GM23338 (cell line): ENCODE measurements around the gene BTBD9. TPM values are rescaled to one million over a fixed set of nuclear protein-coding genes. Genes with fewer than 3 reads are reported as not detected.

Experiments used
- ATAC-seq: fragments of 200-7000 bp; cut with Tn5 transposase; 3 replicates; pipeline ENCODE4 v1.9.1; 2020
- DNase-seq: peaks from one replicate; pipeline ENCODE4 v3.0.0-alpha.2; 2015; ENCODE audit warnings: low spot score
- H2AFZ ChIP-seq: fragments of 200-600 bp; sonication (generic); 2 replicates; pipeline ENCODE4 v1.8.0; 2016; ENCODE audit warnings: antibody characterized with exemption, mild to moderate bottlenecking, moderate library complexity
- H3F3A ChIP-seq: fragments of 200-600 bp; sonication (generic); replicated peaks from 2 replicates; pipeline ENCODE4 v1.8.0; 2017; ENCODE audit warnings: antibody characterized with exemption, mixed run types, low read depth
- H3K27ac ChIP-seq: fragments of 200-600 bp; sonication (generic); 2 replicates; pipeline ENCODE4 v1.6.1; 2016; ENCODE audit warnings: low read depth
- H3K27me3 ChIP-seq: fragments of 200-600 bp; sonication (generic); 2 replicates; pipeline ENCODE4 v1.8.0; 2016; ENCODE audit warnings: mild to moderate bottlenecking, mixed run types, moderate library complexity; ENCODE audit not compliant: insufficient read depth
- H3K36me3 ChIP-seq: fragments of 200-600 bp; sonication (generic); 2 replicates; pipeline ENCODE4 v1.8.0; 2016; ENCODE audit warnings: mild to moderate bottlenecking; ENCODE audit not compliant: insufficient read depth
- H3K4me1 ChIP-seq: fragments of 200-600 bp; sonication (generic); 2 replicates; pipeline ENCODE4 v1.8.0; 2016; ENCODE audit warnings: mild to moderate bottlenecking, moderate library complexity; ENCODE audit not compliant: insufficient read depth
- H3K4me2 ChIP-seq: fragments of 200-600 bp; sonication (generic); 2 replicates; pipeline ENCODE4 v1.7.1; 2017; ENCODE audit warnings: mixed run types
- H3K4me3 ChIP-seq: fragments of 200-600 bp; sonication (generic); 2 replicates; pipeline ENCODE4 v1.6.1; 2016; ENCODE audit warnings: mixed run types
- H3K79me2 ChIP-seq: fragments of 200-600 bp; sonication (generic); replicated peaks from 2 replicates; pipeline ENCODE4 v1.8.0; 2017; ENCODE audit warnings: mild to moderate bottlenecking; ENCODE audit not compliant: insufficient read depth
- H3K9me2 ChIP-seq: fragments of 200-600 bp; sonication (generic); 2 replicates; pipeline ENCODE4 v1.8.0; 2017; ENCODE audit not compliant: insufficient read depth
- H4K20me1 ChIP-seq: fragments of 200-600 bp; sonication (generic); replicated peaks from 2 replicates; pipeline ENCODE4 v1.8.0; 2017; ENCODE audit warnings: mild to moderate bottlenecking; ENCODE audit not compliant: insufficient read depth
- H3K27ac Mint-ChIP-seq: 2 replicates; pipeline ENCODE4 v1.8.0; 2020; ENCODE audit warnings: inconsistent platforms, mild to moderate bottlenecking, moderate library complexity, mixed read lengths
- H3K27me3 Mint-ChIP-seq: 3 replicates; pipeline ENCODE4 v1.8.0; 2022; ENCODE audit warnings: low read depth, mild to moderate bottlenecking, moderate library complexity, mixed read lengths, inconsistent platforms; ENCODE audit not compliant: insufficient read depth, poor library complexity
- H3K36me3 Mint-ChIP-seq: 3 replicates; pipeline ENCODE4 v1.8.0; 2021; ENCODE audit warnings: low read depth, mild to moderate bottlenecking, inconsistent platforms, moderate library complexity, mixed read lengths
- H3K4me1 Mint-ChIP-seq: 3 replicates; pipeline ENCODE4 v1.8.0; 2020; ENCODE audit warnings: mild to moderate bottlenecking, inconsistent platforms, mixed read lengths
- H3K4me3 Mint-ChIP-seq: 3 replicates; pipeline ENCODE4 v1.8.0; 2021; ENCODE audit warnings: moderate library complexity, mild to moderate bottlenecking, inconsistent platforms, mixed read lengths
- H3K9me3 Mint-ChIP-seq: 3 replicates; pipeline ENCODE4 v1.8.0; 2020; ENCODE audit warnings: moderate library complexity, mild to moderate bottlenecking, inconsistent platforms, mixed read lengths
- CTCF ChIP-seq, 2 experiments: fragments of 200-600 bp in 1 of 2; sonication (generic) in 1 of 2; conservative IDR thresholded peaks; 2 replicates each; pipeline versions ENCODE4 v1.5.1 to v1.6.1; 2016 to 2017; ENCODE audit warnings: antibody characterized with exemption in 2 of 2, low read depth in 2 of 2, mild to moderate bottlenecking in 2 of 2, moderate library complexity in 1 of 2
- EZH2phosphoT487 ChIP-seq: fragments of 200-600 bp; sonication (generic); IDR thresholded peaks from one replicate; pipeline ENCODE4 v1.8.1; 2018; ENCODE audit warnings: antibody characterized with exemption; ENCODE audit not compliant: unreplicated experiment
- NANOG ChIP-seq: IDR thresholded peaks from 2 replicates; pipeline ENCODE4 v1.6.1; 2016; ENCODE audit warnings: antibody characterized with exemption, borderline replicate concordance
- POLR2AphosphoS5 ChIP-seq: IDR thresholded peaks from 2 replicates; pipeline ENCODE4 v1.6.1; 2016; ENCODE audit warnings: antibody characterized with exemption, low read depth
- STAT1 ChIP-seq: IDR thresholded peaks from one replicate; pipeline ENCODE4 v1.6.1; 2016; ENCODE audit warnings: antibody characterized with exemption; ENCODE audit not compliant: unreplicated experiment
- ZNF114 ChIP-seq: fragments of 250-450 bp; sonication (Bioruptor Pico); IDR thresholded peaks from 2 replicates; pipeline ENCODE4 v1.5.0; 2020; ENCODE audit warnings: mild to moderate bottlenecking, moderate library complexity
- polyA plus RNA-seq: library from polyadenylated mRNA; unstranded; fragments of >200 nt; fragmentation: Nextera tagmentation; extraction: Ambion mirVana; gene quantifications from 2 replicates; pipeline ENCODE4 v1.2.1, GENCODE V29; 2016
- total RNA-seq: library from RNA; depleted of rRNA; stranded (reverse); fragments of >200 nt; shearing (Covaris generic); gene quantifications from 2 replicates; pipeline ENCODE4 v1.2.3, GENCODE V29; 2014
- TF ChIP-seq, protein P1 (sequence below): fragments of 250-450 bp; sonication (Bioruptor Pico); IDR thresholded peaks from 2 replicates; pipeline ENCODE4 v1.5.0; 2020; ENCODE audit warnings: mild to moderate bottlenecking, moderate library complexity

BTBD9 gene
- total and polyA plus RNA-seq, 2 experiments from 2014 or later: 4.2 to 5.3 TPM

DNA sequence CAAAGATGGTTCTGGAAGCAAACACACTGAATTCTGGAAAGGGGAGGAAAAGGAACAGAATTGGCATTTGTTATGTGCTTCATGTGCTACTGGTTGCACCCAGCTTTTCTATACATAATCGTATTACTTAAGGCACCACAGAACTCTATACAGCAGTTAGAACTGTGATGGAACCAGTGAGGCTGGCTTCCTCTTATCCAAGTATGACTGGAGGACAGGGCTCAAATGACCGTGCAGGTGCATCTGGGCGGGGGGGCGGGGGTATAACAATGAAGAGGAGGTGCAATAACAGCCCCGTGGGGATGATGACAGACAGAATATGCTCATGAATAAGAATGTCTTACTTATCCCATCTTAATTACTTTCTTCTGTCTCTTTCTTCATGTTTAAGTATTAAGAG, 144.2 kb downstream of the BTBD9 start (continued):
- TF ChIP-seq, protein P1, sequence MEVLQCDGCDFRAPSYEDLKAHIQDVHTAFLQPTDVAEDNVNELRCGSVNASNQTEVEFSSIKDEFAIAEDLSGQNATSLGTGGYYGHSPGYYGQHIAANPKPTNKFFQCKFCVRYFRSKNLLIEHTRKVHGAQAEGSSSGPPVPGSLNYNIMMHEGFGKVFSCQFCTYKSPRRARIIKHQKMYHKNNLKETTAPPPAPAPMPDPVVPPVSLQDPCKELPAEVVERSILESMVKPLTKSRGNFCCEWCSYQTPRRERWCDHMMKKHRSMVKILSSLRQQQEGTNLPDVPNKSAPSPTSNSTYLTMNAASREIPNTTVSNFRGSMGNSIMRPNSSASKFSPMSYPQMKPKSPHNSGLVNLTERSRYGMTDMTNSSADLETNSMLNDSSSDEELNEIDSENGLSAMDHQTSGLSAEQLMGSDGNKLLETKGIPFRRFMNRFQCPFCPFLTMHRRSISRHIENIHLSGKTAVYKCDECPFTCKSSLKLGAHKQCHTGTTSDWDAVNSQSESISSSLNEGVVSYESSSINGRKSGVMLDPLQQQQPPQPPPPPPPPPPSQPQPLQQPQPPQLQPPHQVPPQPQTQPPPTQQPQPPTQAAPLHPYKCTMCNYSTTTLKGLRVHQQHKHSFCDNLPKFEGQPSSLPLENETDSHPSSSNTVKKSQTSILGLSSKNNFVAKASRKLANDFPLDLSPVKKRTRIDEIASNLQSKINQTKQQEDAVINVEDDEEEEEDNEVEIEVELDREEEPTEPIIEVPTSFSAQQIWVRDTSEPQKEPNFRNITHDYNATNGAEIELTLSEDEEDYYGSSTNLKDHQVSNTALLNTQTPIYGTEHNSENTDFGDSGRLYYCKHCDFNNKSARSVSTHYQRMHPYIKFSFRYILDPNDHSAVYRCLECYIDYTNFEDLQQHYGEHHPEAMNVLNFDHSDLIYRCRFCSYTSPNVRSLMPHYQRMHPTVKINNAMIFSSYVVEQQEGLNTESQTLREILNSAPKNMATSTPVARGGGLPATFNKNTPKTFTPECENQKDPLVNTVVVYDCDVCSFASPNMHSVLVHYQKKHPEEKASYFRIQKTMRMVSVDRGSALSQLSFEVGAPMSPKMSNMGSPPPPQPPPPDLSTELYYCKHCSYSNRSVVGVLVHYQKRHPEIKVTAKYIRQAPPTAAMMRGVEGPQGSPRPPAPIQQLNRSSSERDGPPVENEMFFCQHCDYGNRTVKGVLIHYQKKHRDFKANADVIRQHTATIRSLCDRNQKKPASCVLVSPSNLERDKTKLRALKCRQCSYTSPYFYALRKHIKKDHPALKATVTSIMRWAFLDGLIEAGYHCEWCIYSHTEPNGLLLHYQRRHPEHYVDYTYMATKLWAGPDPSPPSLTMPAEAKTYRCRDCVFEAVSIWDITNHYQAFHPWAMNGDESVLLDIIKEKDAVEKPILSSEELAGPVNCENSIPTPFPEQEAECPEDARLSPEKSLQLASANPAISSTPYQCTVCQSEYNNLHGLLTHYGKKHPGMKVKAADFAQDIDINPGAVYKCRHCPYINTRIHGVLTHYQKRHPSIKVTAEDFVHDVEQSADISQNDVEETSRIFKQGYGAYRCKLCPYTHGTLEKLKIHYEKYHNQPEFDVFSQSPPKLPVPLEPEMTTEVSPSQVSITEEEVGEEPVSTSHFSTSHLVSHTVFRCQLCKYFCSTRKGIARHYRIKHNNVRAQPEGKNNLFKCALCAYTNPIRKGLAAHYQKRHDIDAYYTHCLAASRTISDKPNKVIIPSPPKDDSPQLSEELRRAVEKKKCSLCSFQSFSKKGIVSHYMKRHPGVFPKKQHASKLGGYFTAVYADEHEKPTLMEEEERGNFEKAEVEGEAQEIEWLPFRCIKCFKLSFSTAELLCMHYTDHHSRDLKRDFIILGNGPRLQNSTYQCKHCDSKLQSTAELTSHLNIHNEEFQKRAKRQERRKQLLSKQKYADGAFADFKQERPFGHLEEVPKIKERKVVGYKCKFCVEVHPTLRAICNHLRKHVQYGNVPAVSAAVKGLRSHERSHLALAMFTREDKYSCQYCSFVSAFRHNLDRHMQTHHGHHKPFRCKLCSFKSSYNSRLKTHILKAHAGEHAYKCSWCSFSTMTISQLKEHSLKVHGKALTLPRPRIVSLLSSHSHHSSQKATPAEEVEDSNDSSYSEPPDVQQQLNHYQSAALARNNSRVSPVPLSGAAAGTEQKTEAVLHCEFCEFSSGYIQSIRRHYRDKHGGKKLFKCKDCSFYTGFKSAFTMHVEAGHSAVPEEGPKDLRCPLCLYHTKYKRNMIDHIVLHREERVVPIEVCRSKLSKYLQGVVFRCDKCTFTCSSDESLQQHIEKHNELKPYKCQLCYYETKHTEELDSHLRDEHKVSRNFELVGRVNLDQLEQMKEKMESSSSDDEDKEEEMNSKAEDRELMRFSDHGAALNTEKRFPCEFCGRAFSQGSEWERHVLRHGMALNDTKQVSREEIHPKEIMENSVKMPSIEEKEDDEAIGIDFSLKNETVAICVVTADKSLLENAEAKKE (CRISPR knock-in tag): no peak
- TF ChIP-seq EZH2phosphoT487: no peak
- TF ChIP-seq POLR2AphosphoS5: no peak
- no peak for TF ChIP-seq CTCF (conservative IDR thresholded peaks at IDR 0.05; ENCODE audit: low read depth in 2 of 2)

DNA sequence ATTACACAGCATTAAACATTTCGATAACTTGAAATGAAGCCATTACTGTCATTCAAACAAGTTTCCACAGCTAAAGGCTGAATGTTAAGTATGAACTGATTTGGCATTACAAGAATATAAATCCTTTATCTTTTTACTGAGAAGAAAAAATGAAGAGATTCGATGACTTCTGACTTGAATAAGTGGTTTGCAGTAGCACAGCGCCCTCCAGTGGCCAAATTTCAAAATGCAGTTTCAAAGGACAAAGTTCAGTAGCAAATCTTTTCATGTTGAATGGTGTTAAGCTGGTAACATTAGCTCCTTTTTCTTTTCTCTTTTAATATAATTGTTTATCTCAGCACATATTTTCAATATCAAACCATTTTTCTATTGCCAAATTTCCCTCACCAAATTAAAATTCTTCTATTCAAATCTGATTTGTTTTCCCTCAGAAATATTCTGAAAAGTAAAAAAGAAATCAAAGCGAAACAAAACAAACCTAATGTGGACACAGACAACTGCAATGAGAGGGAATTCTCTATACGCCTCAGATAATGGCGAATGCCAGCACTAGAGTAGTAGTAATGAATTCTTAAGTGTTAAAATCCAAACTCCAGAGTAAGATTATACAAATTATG, 145.7 kb downstream of the BTBD9 start:
- Histone ChIP-seq H3K4me2 (no peak overlapping the region), H3K79me2 (no peaks in the 10 kb centered on the region), H2AFZ (no peak overlapping the region), H3F3A (no peaks in the 10 kb centered on the region), H3K36me3 (no peaks in the 10 kb centered on the region), H3K27me3 (no peaks in the 10 kb centered on the region), H3K4me3 (no peak overlapping the region), H3K4me1 (no peaks in the 10 kb centered on the region), H4K20me1 (no peaks in the 10 kb centered on the region), H3K9me2 (no peaks in the 10 kb centered on the region), H3K27ac (no peak overlapping the region)
- ATAC-seq (peak; percentile 63), DNase-seq (peak; percentile 81)
- Mint-ChIP-seq H3K4me1 (peaks cover 3% of the 10 kb centered on the region; the same call in 2 of the 3 replicates), H3K9me3 (no peaks in the 10 kb centered on the region), H3K27ac (no peak overlapping the region), H3K36me3 (no peaks in the 10 kb centered on the region), H3K27me3 (no peaks in the 10 kb centered on the region), H3K4me3 (no peak overlapping the region)
- TF ChIP-seq ZNF114 (CRISPR knock-in tag) (no peak), NANOG (no peak), CTCF (conservative IDR thresholded peaks at IDR 0.05; ENCODE audit: low read depth in 2 of 2) (peak; percentile 88 to 100), EZH2phosphoT487 (no peak), STAT1 (no peak)
